GM19043 (cell line): ENCODE measurements around the gene DIRAS1.
"Not testable (repeated sequence)": the region's sequence is repeated elsewhere in the genome, so short reads cannot be mapped to it uniquely, and the experiment has no call there.

Experiments used
- ATAC-seq: cut with Tn5 transposase; IDR thresholded peaks from one replicate; pipeline ENCODE4 v1.9.1; 2021; ENCODE audit warnings: low read depth; ENCODE audit not compliant: unreplicated experiment

DIRAS1 gene

GRCh38 chr19:2679439-2679838 is 41.7 kb downstream of the DIRAS1 start:
- ATAC-seq = no peak

GRCh38 chr19:2678948-2679347 is 42.2 kb downstream of the DIRAS1 start:
- ATAC-seq = not testable (repeated sequence)

DNA sequence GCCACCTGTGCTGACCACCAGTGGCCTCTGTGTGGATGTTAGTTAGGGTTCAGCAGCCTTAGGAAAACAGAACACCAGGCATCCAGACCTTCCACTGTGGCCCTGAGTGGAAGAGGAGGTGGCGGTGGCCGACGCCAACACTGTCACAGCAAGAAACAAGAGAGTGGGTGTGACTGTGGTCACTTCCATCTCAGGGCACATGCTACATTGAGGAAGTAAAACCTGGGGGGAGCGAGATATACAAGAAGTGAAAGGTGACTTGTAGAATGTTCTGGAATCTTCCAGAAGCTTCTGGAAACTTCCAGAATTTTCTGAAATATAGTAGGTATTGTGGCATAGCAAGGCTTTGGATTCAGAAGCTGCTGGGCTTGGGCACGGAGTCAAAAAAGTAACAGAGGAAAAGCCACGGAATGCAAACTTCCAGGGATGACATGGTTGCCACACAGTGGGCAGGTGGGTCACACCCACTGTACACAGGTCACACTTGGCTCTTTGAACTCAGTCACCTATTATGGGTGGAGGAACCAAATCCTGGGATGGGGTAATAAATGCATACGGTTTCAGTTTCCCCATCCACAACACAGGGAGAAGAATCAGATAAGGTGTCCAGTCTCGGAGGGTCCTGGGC is 43.0 kb downstream of the DIRAS1 start:
- no peak for ATAC-seq

GRCh38 chr19:2676823-2677222 is 44.3 kb downstream of the DIRAS1 start:
- ATAC-seq = no peak

DNA sequence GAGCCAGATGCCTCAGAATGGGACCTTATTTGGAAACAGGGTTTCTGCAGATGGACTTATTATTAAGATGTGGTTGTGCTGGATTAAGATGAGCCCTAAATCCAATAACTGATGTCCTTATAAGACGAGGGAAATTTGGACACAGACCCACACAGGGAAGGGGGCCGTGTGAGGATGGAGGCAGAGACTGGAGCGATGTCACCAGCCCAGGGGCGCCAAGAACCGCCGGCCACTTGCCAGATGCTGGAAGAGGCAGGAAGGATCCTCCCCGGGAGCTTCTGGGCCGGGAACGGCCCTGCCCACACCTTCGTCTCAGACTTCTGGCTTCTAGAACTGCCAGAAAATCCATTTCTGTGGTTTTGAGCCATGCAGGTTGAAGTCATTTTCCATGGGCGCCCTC is 45.3 kb downstream of the DIRAS1 start:
- ATAC-seq = no peak

- ATAC-seq = no peak
Observed at GRCh38 chr19:2670217-2670616, 51.0 kb downstream of the DIRAS1 start.

GRCh38 chr19:2668175-2668763 is 52.9 kb downstream of the DIRAS1 start:
- ATAC-seq = no peak

DNA sequence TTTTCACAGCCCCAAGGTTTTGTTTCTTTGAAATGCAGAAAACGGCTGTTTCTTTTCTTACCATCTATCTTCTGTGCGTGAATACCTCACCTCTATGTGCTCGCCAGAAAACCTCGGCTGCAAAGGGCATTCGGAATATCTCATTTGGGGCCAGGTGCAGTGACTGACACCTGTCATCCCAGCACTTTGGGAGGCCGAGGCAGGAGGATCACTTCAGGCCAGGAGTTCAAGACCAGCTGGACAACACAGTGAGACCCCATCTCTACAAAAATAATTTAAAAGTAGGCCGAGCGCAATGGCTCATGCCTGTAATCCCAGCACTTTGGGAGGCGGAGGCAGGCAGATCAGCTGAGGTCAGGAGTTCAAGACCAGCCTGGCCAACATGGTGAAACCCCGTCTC is 53.8 kb downstream of the DIRAS1 start:
- ATAC-seq = not testable (repeated sequence)

- no peak for ATAC-seq
Observed at GRCh38 chr19:2666344-2666994, 54.7 kb downstream of the DIRAS1 start.

DNA sequence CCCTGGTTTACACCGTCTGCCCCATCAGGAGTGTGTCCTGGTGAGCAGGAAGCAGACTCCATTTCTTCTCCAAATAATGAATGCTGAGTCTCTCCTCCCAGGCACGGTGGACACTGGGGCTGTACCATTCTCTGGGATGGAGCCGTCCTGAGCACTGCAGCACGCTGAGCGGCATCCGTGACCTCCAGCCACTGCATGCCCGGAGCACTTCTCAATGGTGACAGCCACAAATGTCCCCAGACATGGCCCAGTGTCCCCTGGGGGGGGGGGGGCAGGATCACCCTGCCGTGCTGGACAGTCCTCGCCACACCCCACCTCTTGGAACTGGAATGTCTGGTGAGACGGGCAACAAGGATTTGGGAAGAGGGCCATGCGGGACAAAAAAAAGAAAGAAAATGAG is 56.1 kb downstream of the DIRAS1 start:
- ATAC-seq = no peak
